GM21447 (cell line): ENCODE measurements around the gene ACBD3.
"Not testable (repeated sequence)": the region's sequence is repeated elsewhere in the genome, so short reads cannot be mapped to it uniquely, and the experiment has no call there.

Experiments used
- ATAC-seq: cut with Tn5 transposase; IDR thresholded peaks from one replicate; pipeline ENCODE4 v1.9.1; 2021; ENCODE audit not compliant: unreplicated experiment

Gene ACBD3

GRCh38 chr1:226186124-226187018 lies at the start of gene ACBD3:
TSS of gene ACBD3 (minus strand) at chr1:226186741. CDS start at chr1:226186675, 66 bp downstream.
- ATAC-seq: peak; percentile 96

GRCh38 chr1:226233806-226234205 lies 47.3 kb upstream of the ACBD3 start:
- no peak for ATAC-seq

- peak; percentile 70 for ATAC-seq
These were observed 46.8 kb upstream of the ACBD3 start for GRCh38 chr1:226233293-226233692.

DNA sequence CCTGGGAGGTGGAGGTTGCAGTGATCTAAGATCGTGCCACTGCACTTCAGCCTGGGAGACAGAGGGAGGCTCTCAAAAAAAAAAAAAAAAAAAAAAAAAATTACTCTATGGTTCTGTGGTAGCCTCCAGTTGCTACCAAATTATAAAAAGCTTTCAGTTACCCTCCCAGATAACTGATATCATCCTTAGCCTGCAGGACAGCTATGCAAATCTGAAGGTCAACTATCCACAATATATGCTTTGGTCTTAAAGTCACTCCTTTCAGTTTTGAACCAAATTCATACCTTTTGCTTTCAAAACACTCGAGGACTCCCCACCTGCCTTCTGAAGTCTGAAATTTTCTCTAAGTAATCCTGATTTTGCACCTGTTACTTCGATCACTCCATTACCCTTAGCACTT lies 40.1 kb upstream of the ACBD3 start:
- peak; percentile 40 for ATAC-seq

- peak; percentile 71 for ATAC-seq
These were observed 37.3 kb upstream of the ACBD3 start for GRCh38 chr1:226223786-226224244.

DNA sequence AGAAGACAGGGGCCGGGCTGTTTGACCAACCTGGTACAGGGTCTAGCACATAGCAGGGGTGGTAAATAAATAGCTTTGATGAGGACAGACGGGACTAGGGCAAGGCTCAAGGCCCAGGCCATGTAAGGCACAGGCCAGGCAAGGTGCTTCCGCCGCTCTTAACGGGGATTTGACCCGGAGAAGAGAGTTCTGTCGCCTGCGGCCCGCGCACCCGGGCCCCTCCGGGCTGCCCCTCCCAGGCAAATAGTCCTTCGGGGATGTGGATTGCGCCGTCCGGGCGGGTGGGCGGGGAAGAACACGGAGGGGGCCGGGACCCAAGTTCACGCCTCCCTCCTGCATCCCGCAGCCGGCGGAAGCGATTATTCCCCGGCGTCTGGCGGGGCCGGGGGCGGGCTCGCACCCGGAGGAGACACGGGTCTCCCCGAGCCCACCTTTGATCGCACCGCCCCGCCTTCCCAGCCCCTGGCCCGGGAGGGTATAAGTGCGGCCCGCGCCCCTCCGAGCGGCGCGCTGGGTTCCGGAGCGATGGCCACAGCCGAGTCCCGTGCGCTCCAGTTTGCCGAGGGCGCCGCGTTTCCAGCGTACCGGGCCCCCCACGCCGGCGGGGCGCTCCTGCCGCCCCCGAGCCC lies 36.7 kb upstream of the ACBD3 start, which contains the start of gene MIXL1:
TSS of gene MIXL1 (plus strand) at position 508 of the 629 bp plus-strand sequence. CDS start at position 526, 18 bp downstream.
- ATAC-seq: no peak

- no peak for ATAC-seq
These were observed 36.1 kb upstream of the ACBD3 start for GRCh38 chr1:226222686-226223085.

DNA sequence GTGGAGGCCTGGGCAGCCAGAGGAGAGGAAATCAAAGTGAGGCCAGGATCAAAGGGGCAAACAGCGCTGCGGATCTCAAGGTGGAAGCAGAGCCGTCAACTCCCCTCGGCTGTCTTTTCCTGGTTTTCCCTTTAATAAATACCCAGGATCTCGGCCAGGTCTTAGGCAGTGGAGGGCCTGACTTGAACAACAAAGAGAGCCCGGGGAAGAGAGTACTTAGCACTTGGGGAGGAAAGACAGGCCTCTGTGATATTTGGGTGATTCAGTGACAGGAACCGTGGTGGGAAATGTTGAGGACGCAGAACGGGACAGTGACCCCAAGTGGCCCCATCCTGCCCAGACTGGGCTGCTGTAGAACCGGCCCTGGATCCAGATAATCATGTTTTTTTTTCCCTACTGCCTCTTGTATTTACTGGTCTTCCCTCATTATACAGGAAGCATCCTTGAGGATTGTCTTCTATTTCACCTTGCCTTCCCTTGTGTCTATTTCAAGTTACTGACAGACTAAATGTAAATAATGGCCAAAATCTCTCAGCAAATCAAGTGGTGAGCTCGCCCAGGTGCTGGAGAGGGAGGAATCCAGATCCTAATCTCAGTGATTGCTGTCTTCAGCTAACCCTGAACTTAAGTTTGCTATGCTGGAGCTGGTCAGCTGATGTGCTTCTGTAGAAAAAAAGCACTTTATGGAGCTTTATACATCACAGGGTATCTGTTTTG lies 34.1 kb upstream of the ACBD3 start:
- no peak for ATAC-seq

- no peak for ATAC-seq
These were observed 30.7 kb upstream of the ACBD3 start for GRCh38 chr1:226217273-226217672.

- no peak for ATAC-seq
These were observed 29.5 kb upstream of the ACBD3 start for GRCh38 chr1:226216056-226216455.

- no peak for ATAC-seq
These were observed 28.7 kb upstream of the ACBD3 start for GRCh38 chr1:226215239-226215638.

- no peak for ATAC-seq
These were observed 26.0 kb upstream of the ACBD3 start for GRCh38 chr1:226212545-226212944.

DNA sequence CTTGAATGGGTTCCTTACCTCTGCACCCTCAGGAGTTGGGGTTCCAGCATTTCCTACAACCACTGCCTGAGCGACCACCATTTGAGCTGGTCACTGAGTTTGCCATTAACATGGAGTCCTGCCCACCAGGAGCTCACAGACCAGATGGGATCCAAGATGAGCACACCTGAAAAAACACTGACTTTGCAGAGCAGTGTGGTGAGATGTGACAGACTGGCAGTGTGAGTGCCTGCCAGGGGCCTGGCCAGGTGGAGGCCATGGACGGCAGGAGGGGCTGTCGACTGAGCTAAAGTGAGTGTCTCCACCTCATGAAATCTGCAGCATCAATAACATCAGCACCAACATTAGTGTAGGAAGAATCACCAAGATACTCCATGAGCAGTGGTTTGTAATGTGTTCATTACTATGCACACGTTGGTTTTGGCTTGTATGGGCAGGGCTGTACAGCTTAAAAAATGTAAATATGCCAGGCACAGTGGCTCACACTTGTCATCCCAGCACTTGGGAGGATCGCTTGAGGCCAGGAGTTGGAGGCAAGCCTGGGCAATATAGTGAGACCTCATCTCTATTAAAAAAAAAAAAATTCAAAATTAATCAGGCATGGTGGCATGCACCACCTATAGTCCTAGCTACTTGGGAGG lies 24.8 kb upstream of the ACBD3 start:
- no peak for ATAC-seq

DNA sequence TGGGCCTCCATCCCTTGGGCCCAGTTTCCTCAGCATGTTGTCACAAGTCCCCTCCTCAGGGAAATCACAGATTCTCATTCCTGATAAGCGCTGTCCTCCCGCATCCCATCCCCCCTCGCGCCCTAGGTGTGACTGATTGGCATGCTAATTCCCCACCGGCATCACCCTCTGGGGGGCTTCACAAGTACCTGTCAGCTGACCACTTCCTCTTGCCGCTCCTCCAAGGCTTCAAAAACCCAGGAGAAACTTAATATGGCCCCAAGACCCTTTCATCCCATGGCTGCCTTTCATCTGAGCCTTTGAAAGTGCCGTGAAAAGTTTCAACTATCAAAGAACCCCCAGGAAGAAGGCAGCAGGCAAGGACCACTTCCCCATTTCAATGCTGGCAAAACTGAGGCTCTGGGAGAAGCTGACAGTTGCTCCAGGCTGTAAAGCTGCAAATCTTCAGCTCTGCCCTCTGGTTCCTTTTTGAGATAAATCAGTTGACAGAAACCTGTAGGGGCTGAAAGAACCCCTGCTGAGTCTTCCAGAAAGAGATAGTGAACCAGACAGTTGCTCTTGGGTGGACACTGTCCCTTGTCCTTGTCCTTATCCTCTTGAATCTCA lies 24.1 kb upstream of the ACBD3 start:
- no peak for ATAC-seq

- ATAC-seq: no peak
These were observed 22.9 kb upstream of the ACBD3 start for GRCh38 chr1:226209307-226210059.

DNA sequence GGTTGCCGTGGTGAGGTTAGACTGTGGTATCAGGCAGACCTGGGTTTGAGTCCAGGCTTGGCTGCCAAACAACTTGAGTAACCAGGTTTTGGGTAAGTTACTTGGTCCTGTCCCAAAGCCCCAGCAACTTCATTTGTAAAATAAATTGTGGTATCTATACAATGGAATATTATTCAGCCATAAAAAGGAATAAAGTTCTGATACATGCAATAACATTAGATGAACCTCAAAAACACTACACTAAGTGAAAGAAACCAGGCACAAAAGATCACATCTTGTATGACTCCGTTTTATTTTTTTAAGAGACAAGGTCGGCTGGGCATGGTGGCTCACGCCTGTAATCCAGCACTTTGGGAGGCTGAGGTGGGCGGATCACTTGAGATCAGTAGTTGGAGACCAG lies 20.5 kb upstream of the ACBD3 start:
- ATAC-seq: no peak

DNA sequence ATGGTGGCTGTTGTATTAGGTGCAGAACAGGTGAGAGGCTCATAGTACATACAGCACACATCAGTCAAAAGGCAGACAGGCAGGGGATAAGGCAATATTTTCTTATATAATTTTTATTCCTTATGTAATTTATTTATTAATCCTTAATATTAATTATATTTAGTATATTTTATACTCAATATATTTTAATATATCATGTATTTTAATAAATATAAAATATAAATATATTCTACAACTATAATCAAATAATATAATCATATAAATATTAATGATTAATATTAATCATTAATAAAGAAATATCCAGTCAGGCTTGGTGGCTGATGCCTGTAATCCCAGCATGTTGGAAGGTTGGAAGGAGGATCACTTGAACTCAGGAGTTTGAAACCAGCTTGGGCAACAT lies 17.7 kb upstream of the ACBD3 start:
- ATAC-seq: no peak

DNA sequence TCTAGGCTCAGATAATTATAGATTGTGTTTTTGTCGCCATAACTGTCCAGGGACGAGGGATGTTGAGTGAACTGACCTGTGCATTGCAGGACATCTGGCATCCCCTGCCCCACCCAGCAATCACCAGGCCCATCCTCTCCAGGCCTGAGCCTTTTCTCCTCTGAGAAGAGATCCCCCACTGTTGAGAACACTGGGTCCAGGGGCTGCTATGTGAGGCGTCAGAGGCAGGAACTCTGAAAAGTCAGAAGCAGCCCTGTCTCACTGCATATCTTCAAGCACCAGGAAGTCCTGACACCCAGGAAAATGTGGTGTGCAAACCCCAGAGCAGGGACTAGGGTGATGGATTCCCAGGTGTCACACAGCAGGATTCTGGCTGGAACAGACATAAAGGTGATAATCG lies 17.1 kb upstream of the ACBD3 start:
- no peak for ATAC-seq

DNA sequence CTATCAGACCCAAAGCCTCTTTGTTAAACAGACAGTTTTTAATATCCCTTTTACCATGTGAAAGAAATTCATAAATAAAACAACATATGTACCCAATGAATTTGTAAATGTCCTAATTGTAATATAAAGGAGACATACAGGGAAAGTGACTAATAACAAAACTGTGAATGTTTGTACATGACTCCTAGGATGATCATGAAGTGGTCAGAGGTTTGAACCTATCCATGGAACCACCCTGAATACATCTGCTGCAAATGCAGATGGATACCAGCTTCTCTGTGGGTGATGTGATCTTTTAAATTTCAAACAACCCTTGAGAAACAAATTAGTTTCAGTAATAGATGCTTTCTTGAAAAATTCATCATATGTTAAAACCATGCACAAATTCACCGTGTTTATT lies 16.7 kb upstream of the ACBD3 start:
- ATAC-seq: no peak

DNA sequence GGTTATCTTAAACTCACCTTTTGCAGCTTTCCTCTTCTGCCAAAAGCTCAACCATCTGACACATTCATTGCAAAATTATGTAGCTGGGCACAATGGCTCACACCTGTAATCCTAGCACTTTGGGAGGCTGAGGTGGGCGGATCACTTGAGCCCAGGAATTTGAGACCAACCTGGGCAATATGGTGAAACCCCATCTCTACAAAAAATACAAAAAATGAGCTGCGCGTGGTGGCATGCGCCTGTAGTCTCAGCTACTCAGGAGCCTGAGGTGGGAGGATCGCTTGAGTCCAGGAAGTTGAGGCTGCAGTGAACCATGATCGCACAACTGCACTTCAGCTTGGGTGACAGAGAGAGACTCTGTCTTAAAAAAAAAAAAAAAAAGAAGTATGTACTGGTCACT lies 16.1 kb upstream of the ACBD3 start:
- not testable (repeated sequence) for ATAC-seq
